ENCODE measurements around the gene CACNA2D3. TPM values are rescaled to one million over a fixed set of nuclear protein-coding genes. Genes with fewer than 3 reads are reported as not detected.

CACNA2D3 gene
- total and polyA plus RNA-seq, 12 donors: 0.26 to 13.7 (median 2.8) TPM; not detected in 1

DNA sequence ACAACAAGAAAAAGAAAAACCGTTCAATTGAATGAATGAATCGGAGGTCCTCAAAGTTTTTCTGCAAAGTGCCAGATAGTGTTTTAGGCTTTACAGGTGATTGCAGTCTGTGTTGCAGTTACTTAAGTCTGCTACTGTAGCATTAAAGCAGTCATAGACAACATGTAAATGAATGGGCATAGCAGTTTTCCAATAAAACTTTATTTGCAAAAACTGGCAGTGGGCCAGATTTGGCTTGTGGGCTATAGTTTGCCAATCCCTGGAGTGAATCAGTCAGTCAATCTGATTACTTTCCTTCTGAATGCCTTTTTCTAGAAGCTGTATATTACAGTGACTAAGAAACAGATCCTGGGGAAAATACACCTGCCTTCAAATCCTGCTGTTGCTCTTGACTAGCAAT, 562.9 kb downstream of the CACNA2D3 start:
- 78 to 88% (median 79%) methylated on average over 2 of the region's 2 CpGs for WGBS, 4 donors
- no peak overlapping the region for H3K4me3 ChIP-seq
- H3K4me1 ChIP-seq (replicated peaks in 1 of 2): no peaks in the 10 kb centered on the region
- H3K9me3 ChIP-seq (replicated peaks in 1 of 3): no peaks in the 10 kb centered on the region
- no peak for DNase-seq
- H3K27ac ChIP-seq: no peak overlapping the region
- no peaks in the 10 kb centered on the region for H3K36me3 ChIP-seq (replicated peaks in 1 of 2)
- no peaks in the 10 kb centered on the region for H3K27me3 ChIP-seq
- intact Hi-C loops (cut with DNase I): no loop called here
- no peak for TF ChIP-seq CTCF (IDR thresholded peaks at IDR 0.05)
- TF ChIP-seq POLR2A (IDR thresholded peaks at IDR 0.05): no peak

DNA sequence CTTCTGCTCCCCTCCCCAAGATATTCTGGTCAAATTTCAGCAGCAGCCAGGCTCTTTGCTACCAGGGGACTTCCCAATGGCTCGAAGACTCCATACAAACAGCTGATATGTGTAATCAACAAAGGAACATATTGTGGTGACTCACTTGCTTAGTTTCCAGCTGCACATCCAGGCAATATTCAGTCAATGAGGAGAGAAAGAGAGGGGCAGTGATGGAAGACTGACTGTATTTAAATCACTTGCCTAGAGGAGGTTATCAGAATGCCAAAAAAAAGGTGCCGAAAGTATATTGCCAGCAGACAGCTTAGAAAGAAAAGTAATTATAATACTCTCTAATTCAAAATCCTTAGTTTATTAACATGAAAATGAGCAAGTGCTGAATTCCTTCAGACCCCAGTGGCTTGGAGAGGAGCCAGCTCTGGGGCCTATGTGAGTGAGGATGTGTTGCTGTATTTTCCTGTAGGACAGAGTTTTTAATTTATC, 569.0 kb downstream of the CACNA2D3 start:
- intact Hi-C loops (cut with DNase I): no loop called here
- no peaks in the 10 kb centered on the region for H3K4me1 ChIP-seq (replicated peaks in 1 of 2)
- no peaks in the 10 kb centered on the region for H3K27me3 ChIP-seq
- TF ChIP-seq POLR2A (IDR thresholded peaks at IDR 0.05): no peak
- TF ChIP-seq CTCF (IDR thresholded peaks at IDR 0.05): no peak
- no peak for DNase-seq
- H3K4me3 ChIP-seq: no peak overlapping the region
- no peak overlapping the region for H3K27ac ChIP-seq
- H3K9me3 ChIP-seq (replicated peaks in 1 of 3): no peaks in the 10 kb centered on the region
- no peaks in the 10 kb centered on the region for H3K36me3 ChIP-seq (replicated peaks in 1 of 2)
- 71 to 77% (median 73%) methylated on average over 2 of the region's 2 CpGs for WGBS, 4 donors

DNA sequence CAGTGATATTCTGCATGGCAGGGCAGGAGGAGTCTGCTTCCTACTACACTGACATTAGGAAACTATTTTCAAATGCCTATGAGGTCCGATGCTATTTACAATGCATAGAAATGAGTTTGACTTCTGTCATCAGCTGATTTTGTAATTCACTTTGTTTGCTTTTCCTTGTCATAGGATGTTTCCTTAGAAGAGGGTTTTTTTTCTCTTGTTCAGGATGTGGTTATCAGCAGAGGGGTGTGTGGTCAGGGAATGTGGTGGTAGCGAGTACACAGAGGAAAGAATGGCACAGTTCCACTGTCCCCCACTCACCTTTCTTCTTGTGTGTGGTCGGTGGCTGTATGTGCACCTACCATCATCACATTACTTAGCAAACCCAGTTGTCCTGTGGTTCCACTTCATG, 574.0 kb downstream of the CACNA2D3 start:
- Histone ChIP-seq H3K36me3 (replicated peaks in 1 of 2) (no peaks in the 10 kb centered on the region), H3K27me3 (no peaks in the 10 kb centered on the region), H3K4me3 (no peak overlapping the region), H3K4me1 (replicated peaks in 1 of 2) (no peaks in the 10 kb centered on the region), H3K27ac (no peak overlapping the region), H3K9me3 (replicated peaks in 1 of 3) (no peaks in the 10 kb centered on the region)
- DNase-seq: no peak
- TF ChIP-seq CTCF (IDR thresholded peaks at IDR 0.05): no peak
- no peak for TF ChIP-seq POLR2A (IDR thresholded peaks at IDR 0.05)
- 58 to 70% (median 65%) methylated on average over 3 of the region's 3 CpGs for WGBS, 4 donors
- intact Hi-C loops (cut with DNase I): no loop called here

- no peak overlapping the region for H3K27ac ChIP-seq
- TF ChIP-seq CTCF (IDR thresholded peaks at IDR 0.05) (no peak), POLR2A (IDR thresholded peaks at IDR 0.05) (no peak)
- no peak overlapping the region for H3K4me3 ChIP-seq
- no peaks in the 10 kb centered on the region for H3K9me3 ChIP-seq (replicated peaks in 1 of 3)
- H3K36me3 ChIP-seq (replicated peaks in 1 of 2): no peaks in the 10 kb centered on the region
- intact Hi-C loops (cut with DNase I): no loop called here
- WGBS, 4 donors: 43 to 67% (median 61%) methylated on average over 1 of the region's 1 CpG
- H3K4me1 ChIP-seq (replicated peaks in 1 of 2): no peaks in the 10 kb centered on the region
- H3K27me3 ChIP-seq: no peaks in the 10 kb centered on the region
- no peak for DNase-seq
These were observed 575.7 kb downstream of the CACNA2D3 start for GRCh38 chr3:54698054-54698453.
